ENCODE results near the gene TP73.

- no peak for TF ChIP-seq GATA2 (IDR thresholded peaks at IDR 0.05; ENCODE audit: low read depth, low read length)
- TF ChIP-seq GATA3 (IDR thresholded peaks at IDR 0.05; ENCODE audit: low read depth, low read length) = no peak
Measured at GRCh38 chr1:3767328-3767925, 115.1 kb downstream of the TP73 start.

All from SH-SY5Y (cell line).